Measurements from ENCODE around the gene SLPI.

SLPI gene

DNA sequence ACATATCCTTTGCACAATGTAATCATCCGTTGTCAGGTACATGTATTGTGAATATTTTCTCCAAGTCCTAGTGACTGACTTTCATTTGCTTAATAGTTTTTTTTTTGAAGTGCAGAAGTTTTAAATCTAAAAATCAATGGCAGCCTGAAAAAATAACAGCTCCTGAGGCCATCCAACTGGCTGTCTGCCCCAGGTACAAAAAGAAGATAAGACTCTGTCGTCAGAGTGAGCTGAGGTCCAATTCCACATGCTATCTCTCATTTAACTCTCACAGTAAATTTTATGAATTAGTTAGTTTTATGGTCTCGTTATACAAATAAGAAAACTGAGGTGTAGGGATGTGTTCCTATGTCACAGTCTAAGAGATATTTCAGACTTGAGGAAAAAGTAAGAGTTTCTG is 21.0 kb upstream of the SLPI start:
- no peak for DNase-seq (ENCODE audit: low read depth in 2 of 2)

DNA sequence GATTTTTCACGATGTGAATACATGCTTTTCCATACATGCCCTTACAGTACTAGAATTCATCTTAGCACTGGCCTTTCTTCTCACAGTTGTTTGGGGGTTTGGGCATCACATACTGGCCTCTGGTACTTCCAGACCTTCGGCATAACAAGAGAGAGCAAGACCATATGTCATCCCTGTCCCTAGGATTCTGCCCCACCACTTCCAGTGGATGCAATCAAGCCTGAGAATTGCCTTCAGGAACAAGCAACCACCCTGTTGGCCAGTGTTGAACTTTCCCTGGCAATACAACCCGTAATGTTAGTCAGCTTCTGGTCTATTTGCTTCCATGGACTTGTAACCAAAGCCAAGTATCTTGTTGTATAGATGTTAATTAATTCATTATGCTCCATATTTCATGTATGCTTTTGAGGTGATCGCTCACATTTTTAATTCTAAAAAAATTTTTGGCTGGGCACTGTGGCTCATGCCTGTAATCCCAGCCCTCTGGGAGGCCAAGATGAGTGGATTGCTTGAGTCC is 15.4 kb upstream of the SLPI start:
- DNase-seq (ENCODE audit: low read depth in 2 of 2): no peak

DNA sequence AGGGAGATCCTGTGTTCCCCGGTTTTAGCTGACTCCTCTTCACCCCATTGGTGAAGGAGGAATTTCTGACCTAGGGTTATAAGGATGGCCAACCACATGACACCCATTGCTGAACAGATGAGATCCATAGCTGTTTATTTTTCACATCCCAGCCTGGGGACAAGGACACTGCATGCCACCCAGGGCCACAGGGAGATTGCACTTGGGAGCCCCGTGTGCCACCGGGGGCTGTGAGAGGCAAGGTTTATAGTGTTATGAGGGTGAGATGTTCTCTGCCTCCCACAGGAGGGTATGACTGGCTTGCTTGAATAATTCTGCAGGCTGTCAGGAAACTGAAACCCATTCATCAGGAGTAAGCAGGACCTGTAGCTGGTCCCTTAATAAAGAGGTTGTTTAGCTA is 14.7 kb upstream of the SLPI start:
- DNase-seq (ENCODE audit: low read depth in 2 of 2): no peak

DNA sequence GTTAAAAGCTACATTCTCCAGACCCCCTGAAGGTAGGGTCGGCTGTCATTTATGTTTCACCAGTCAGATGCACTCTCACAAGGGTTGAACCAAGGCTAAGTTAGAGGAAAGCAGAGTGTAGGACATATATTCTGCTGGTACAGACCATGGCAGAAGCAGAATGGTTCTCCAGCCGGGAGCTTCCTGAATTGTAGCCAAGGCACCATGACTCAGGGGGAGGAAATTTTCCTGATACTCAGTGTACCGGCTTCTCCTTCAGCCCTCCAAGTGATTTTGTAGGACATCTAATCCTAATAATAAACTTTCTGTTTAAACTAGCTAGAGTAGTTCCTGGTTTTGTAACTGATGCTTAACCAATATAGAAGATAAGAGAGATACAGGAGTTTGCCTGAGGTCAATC is 14.2 kb upstream of the SLPI start:
- DNase-seq (ENCODE audit: low read depth in 2 of 2): no peak

DNA sequence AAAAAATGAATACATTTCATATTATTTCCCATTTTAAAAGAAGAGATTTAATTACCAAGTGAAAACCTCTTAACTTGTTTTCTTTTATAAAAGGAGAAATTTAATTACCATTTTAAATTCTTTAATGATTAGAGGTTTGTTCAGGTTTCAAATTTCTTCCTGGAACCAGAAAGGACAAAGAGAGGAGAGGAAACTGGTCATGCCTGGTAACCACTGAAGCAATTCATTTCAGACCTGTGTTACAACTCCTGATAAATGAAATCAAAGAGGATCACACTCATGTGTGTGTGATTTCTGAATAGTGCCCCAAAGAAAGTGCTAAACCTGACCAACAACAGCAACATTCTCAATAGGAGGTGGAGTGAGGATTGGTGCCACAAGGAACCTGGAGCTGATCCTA is 12.6 kb upstream of the SLPI start:
- DNase-seq (ENCODE audit: low read depth in 2 of 2): no peak

DNA sequence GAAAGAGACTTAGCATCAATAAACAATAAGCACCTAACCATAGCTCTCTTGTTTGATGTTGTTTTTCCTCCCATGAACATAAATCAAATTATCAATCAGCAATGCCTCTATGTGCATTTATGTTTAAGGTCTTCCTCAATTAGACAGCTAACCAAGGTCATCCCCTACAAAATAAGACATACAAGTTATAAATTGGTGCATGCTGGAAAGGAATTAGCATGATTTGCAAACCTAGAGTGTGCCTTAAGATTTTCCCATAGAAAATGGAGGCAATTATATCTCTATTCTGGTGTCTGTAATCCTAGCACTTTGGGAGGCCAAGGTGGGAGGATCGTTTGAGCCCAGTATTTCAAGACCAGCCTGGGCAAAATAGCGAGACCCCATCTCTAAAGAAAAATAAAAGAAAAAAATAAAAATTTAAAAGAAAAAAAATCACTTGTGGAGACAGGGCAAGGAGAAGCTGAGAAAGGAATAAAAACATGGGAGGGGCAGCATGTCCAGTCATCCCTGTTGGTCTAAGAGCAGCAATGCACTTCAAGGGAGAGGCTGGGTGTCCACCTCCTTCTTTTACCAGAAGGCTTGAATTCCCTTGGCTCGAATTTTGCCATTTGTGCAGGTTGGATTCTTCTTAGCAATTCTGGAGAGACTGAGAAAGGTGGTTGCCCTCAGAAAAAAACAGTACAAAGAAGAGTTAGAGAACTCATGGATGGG is 9.3 kb upstream of the SLPI start:
- DNase-seq (ENCODE audit: low read depth in 2 of 2): no peak

DNA sequence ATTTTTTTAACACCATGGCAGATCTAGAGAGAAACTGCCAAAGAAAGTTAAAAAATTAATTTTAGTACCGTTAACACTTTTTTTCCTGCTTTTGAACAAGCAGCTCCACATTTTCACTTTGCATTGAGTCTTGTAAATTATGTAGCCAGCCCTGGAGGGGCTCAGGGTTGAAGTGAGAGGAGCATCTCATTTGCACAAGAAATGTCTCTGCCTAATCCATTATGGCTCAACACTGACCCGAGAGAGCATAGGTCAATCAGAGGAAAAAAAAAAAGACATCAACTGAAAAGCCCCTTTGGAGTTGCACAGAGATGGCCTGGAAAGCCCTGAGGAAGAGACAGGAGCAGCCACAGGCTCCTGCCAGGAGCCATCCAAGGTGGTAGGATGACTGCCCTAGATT is 4.3 kb upstream of the SLPI start:
- no peak for DNase-seq (ENCODE audit: low read depth in 2 of 2)

DNA sequence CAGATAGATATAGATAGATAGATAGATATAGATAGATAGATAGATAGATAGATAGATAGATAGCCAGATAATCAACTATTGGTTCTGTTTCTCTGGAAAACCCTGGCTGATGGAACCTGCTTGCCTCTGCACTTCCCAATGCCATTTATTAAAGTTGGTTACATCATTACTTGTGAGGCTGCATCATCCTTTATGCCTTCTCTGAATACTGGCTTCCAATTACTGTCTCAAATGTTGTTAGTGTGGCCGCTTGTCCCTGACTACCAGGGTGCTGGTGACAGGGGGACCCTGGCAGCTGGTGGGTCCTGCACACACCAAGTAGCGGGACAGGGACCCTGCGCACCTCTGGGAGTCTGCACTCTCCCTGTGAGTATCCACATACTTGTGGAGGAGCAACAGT is 3.9 kb upstream of the SLPI start:
- no peak for DNase-seq (ENCODE audit: low read depth in 2 of 2)

DNA sequence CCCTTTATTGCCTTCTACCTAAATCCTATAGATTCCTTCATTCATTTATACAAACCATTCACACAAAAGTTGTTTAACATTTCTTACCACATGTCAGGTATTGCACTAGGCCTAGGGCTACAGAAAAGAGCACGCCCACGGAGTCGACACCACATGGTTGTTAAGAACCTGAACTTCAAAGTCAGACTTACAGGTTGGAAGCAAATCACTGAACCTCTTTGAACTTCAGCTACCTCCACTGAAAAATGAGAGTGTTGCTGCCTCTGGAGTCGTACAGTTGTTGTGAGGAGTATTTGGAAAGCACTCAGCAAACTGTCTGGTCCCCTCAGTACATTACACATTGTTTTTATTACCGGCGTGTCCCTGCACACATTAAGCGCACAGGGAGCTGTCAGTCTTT is 3.3 kb upstream of the SLPI start:
- no peak for DNase-seq (ENCODE audit: low read depth in 2 of 2)

DNA sequence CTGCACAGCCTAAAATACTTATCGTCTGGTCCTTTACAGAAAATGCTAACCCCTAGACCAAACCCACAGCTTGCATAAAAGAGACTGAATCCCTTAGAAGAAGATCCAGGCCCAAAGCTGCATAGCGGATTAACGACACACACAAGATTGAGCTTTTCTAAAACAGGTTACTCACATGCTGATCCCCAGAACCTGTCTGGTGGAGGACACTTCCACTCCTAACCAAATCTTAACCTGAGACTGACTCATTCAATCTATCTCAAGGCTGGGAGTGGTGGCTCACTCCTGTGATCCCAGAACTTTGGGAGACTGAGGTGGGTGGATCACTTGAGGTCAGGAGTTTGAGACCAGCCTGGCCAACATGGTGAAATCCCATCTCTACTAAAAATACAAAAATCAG is 2.8 kb upstream of the SLPI start:
- no peak for DNase-seq (ENCODE audit: low read depth in 2 of 2)

DNA sequence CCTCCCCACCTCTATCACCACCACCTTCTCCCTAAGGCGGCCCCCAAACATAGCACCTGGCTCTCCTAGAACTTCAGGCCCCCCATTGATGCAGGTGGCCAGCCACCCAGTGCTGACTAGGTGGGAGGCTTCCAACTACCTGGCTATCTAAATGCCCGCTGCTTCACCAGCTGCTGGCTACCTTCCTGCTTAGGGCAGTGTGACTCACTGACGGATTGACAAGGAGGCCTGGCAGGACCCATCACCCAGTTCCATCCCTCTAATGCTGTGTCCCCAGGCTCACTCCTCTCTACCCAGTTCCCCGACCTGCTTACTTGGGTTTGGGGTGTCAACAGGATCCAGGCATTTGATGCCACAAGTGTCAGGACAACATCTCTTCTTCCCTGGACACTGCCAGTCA is 1.1 kb downstream of the SLPI start:
- DNase-seq (ENCODE audit: low read depth in 2 of 2): no peak

DNA sequence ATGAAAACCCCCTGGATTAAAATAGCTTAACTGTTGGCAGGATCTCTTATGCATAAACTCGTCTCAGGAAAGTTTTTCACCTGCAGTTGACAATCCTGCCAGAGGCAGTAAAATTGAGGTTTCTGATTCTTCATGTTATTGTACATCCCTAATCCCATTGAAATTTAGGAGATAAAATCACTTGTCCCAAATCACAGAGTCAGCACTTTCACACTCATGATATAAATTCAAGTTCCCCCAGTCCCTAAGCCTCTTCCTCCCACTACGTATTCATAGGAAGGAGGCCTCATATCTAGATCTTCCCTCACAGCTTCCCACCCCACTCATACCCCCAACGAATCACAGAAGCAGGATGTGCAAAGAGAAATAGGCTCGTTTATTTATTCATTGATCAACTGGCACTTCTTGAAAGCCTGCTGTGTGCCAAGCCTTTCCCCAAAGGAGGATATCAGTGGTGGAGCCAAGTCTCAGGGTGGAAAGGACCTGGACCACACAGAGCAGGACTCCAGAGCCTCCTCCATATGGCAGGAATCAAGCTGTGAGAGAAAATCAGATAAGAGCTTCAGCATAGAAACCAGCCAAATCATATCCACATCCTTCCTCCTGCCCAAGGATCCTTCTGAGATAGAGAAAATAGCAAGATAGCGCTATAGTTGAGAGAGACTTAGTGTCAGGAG is 2.3 kb downstream of the SLPI start:
- no peak for DNase-seq (ENCODE audit: low read depth in 2 of 2)

DNA sequence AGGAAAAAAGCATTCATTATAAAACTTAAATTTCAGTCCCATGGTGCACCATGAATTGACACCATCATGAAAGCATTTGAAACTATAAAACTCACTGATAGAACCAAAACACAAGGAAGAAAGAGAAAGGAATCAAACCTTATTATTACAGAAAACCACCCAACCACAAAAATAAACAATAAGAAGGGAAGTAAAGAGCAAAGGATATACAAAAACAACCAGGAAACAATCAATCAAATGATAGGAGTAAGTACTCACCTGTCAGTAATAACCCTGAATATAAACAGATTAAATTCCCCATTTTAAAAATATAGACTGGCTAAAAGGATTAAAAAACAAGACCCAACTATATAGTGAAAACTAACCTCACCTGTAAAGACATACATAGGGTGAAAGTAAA is 5.8 kb downstream of the SLPI start:
- no peak for DNase-seq (ENCODE audit: low read depth in 2 of 2)

DNA sequence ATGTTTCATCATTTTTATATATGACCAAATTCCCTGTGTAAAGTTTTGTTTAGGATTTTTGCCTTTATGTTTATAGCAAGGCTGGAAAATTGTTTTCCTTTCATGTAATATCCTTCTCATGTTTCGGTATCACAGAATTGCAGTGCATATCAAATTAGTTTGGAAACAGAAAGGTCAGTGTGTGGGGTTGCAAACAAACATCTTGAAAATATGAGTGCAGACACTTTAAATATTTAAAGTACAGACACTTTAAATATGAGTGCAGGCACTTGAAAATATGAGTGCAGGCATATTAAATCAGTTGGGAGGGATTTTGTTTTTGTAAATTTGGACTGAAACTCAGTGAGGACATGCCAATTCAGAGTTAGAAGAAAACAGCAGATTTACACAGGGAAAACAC is 6.5 kb downstream of the SLPI start:
- DNase-seq (ENCODE audit: low read depth in 2 of 2): no peak

DNA sequence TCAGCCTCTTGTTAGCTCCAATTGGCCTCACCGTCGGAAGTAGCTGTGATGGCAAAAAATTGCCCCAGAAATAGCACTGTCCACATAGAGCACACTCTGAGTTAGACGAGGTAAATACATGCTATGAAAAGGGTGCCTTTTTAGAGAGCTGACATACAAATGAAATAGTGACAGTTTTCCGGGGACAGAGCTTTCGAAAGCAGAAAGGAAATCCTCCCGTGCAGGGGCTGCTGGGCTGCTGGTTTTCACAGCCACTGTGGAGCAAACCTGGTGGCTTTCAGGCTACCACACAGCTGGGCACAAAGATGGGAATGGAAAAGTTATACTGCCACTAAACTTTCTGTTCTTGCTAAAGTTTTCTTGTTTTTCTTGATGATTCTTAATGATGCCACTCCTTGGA is 8.3 kb downstream of the SLPI start:
- DNase-seq (ENCODE audit: low read depth in 2 of 2): no peak

DNA sequence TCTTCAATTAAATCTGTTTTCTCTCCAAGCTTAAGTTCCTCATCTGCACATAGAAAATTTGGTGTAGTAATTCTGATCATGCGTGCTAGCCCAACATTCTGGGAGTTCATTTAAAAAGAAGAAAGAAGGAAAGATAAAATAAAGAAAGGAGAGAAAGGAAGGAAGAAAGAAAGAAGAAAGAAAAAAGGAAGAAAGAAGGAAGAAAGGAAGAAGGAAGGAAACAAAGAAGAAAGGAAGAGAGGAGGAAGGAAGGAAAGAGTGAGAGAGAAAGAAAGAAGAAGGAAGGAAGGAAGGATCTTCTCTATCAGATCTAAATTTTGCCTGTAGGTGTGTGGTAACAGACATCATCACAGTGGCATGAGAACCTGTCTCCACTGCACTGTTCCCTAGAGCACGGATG is 16.2 kb downstream of the SLPI start:
- DNase-seq (ENCODE audit: low read depth in 2 of 2): no peak

DNA sequence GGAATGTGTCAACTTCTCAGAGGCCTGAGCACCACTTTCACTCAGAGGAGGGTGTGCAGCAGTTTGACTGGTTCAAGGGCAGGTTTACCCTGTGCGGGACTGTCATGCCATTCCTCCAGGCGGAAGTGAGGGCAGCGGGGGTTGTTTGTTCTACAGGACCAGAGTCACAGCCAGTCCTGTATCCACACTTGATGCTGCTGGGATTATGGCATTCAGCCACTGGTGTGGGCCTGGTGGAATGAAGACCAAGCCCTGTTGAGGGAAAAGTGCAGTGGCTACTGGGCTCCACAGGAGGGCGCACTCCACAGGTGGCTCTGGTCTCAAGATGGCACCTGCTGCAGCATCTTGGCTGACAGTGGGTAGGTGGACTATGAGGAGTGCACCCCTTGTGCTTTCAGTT is 18.4 kb downstream of the SLPI start:
- DNase-seq (ENCODE audit: low read depth in 2 of 2): no peak

DNA sequence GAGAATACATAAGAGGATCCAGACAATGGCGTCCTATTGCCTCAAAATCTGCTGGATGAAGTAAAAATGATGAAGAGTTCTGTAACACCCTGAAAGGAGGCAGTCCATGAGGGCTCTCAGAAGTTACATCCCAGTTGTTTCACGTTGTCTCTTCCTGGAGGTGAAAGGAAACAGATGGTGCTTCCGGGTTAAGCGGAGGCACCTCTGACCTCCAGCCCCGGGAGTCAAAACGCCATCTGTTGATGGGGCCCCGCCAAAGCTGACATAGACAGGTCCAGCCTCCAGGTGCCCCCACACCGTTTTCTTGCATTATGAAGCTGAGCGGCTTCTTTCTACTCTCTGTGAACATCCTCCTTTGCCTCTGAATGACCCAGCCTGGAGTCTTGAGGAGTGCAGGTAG is 23.7 kb downstream of the SLPI start:
- no peak for DNase-seq (ENCODE audit: low read depth in 2 of 2)

DNA sequence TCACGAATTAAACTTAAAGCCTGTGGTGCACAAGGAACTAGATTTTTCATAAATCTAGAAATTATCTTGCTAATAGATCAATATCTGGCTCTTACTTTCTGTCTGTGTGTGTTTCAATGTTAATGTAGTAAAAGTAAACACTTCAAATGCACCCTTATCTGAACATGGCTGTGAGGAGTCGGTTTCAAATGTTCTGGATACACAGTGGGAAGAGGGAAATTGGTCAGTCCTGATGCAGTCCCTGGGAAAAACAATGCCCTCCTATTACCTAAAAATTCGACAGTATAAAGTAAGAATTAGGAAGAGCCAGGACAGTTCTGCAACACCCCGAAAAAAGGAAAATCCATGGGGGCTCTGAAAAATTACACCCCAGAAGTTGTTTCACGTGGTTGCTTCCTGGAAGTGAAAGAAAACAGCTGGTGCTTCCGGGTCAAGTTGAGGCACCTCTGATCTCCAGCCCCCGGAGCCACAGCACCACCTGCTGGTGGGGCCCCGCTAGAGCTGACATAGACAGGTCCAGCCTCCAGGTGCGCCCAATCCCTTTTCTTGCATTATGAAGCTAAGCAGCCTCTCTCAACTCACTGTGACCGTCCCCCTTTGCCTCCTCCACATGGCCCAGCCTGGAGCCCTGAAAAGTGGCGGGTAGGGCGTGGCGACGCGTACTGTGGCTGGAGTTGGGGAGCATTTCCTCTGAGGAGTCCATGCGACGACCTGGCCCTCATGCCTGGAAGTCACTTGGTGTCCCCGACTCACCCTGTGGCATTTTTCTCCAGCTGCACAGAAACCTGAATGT is 24.9 kb downstream of the SLPI start:
- no peak for DNase-seq (ENCODE audit: low read depth in 2 of 2)

DNA sequence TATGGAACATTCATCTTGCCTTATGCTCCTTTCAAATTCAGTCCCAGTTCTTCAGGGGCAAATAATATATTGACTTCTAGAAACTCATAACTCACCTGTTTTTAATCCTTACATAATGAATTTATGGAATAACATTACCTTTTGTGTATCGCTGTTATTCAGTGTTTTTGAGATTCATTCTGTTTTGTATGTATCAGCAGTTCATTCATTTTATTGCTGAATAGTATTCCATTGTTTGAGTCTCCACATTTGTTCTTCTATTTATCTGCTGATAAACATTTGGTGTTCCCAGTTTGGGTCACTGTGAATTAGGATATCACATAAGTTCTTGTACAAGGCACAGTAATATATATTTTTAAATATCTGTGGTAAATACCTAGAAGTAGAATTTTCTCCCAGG is 28.1 kb downstream of the SLPI start:
- no peak for DNase-seq (ENCODE audit: low read depth in 2 of 2)

DNA sequence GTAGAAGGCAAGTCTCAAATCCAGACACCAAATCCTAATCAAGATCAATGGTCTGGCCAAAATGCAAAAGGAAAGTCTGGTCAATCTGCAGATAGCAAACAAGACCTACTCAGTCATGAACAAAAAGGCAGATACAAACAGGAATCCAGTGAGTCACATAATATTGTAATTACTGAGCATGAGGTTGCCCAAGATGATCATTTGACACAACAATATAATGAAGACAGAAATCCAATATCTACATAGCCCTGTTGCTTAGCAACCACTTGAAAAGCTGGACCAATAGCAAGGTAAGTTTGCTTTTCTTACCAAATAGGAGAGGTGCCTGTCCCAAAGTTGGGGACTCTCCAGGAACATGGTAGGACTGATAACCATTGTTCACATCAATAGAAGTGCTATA is 31.2 kb downstream of the SLPI start:
- DNase-seq (ENCODE audit: low read depth in 2 of 2): no peak

DNA sequence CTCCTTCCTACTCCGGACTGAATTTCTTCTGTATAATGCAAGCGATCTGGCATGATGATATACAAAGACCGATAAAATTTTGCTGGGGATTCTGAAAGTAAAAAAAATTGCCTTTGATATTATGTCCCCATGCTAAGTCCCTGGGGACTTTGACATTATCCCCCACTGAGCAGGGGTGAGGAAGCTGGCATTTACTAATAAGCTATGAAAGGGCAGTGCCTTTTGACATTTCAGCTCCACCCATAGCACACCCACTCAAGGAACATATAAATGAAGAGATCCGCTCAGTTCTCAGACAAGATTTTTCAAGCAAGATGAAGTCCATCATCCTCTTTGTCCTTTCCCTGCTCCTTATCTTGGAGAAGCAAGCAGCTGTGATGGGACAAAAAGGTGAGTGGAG is 33.3 kb downstream of the SLPI start, which contains the start of gene SEMG2:
TSS of gene SEMG2 (plus strand) at position 298 of the 400 bp plus-strand sequence. CDS start at position 315, 17 bp downstream.
- no peak for DNase-seq (ENCODE audit: low read depth in 2 of 2)

DNA sequence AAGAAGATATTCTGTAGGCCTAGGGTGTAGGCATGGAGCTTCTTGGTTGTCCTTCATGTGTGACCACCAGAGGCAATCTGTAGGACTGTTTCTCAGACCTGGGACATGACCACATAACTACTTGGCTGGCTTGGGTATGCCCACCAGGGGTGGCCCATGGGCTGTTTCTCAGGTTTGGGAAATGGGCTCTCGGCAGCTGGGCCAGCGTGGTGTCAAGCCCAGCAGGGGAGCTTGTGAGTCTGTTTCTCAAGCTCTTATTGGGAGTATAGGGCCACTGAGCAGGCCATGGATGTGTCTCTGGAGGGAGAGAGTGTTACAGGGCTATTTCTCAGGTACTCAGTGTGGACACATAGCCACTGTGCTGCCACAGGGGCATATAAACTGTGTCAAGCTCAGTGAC is 35.7 kb downstream of the SLPI start:
- DNase-seq (ENCODE audit: low read depth in 2 of 2): no peak

Data from stimulated activated CD8-positive, alpha-beta memory T cell treated with anti-CD3 and anti-CD28 coated beads, Interleukin-7, amount 100 ng/mL, for 1 hour (primary cell).